Endometrium (tissue), 2 donors: ENCODE measurements around the gene CC2D2A.

Experiments
- FAIRE-seq: peaks from 2 replicates; lab custom pipeline; 2012; peaks lifted over from hg19 to GRCh38; lab: Jason Lieb, UNC
- donor health status: control.
- donor health status: control.

The CC2D2A gene

DNA sequence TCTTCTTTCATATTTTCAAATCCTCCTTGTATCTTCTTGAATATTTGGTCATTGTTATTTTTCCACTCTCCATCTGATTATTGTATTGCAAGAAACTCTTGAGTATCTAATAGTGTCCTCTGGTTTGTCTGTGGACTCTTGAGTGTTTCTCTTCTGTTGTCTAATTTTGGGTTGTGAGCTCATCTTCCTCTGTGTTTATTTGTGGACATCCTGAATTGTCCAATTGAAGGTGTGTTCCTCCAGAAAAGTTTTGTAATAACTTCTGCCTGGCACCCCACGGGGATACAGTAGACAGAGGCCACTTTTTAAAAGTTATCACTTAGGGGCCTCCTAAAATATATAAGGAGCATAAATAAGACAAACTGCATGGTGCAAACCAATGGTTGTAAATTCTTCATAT lies 3.1 kb upstream of the CC2D2A start:
- FAIRE-seq = no peak

DNA sequence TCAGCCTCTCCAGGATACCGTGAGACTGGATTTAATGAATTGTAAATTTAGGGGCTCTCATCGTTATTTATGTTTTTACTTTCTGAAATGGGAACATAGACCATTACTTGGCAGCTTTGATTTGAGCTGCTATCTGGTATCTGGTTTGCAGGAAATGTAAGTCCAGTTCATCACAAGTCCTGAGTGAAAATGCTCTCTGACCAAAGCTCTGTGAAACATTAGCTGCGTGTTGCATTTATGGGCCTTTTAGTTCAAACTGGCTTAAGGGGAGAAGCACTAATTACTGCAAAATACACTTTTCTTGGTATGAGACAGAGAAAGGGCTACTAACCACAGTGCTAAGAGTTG lies 420 bp downstream of the CC2D2A start:
- FAIRE-seq = no peak

DNA sequence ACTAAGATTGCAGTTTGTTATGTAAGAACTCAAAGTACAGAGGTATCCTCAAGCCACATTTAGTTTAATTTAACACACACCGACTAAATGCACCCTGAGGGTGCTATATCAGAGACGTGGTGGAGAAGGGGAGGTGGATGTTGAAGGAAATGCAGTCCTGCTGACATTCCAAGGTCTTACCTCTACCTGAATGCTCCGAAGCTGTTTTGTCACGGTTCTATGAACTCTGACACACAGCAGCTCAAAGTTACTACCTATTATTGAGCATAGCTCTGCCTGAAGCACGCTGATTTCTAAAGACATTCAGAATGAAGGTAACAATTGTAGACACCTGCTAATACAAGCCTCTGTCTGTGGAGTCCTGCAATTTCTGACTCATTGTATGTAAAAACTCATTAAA lies 6.7 kb downstream of the CC2D2A start:
- no peak for FAIRE-seq

DNA sequence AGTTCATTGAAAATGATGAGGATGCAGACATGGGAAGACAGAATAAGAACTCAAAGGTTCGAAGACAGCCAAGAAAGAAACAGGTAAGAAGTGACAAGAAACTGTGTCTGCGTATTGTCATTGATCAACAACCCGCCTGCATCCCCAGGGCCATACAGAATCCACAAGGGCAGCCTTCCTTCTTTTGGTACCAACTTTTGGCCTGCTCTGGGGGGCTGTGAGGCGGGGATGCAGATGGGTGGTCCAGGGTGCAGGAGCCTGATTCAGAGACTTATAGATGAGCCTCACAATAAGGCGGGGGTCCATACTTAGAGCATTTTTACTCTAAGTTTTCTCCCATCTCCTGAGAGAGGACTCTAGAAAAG lies 9.0 kb downstream of the CC2D2A start:
- FAIRE-seq = no peak

DNA sequence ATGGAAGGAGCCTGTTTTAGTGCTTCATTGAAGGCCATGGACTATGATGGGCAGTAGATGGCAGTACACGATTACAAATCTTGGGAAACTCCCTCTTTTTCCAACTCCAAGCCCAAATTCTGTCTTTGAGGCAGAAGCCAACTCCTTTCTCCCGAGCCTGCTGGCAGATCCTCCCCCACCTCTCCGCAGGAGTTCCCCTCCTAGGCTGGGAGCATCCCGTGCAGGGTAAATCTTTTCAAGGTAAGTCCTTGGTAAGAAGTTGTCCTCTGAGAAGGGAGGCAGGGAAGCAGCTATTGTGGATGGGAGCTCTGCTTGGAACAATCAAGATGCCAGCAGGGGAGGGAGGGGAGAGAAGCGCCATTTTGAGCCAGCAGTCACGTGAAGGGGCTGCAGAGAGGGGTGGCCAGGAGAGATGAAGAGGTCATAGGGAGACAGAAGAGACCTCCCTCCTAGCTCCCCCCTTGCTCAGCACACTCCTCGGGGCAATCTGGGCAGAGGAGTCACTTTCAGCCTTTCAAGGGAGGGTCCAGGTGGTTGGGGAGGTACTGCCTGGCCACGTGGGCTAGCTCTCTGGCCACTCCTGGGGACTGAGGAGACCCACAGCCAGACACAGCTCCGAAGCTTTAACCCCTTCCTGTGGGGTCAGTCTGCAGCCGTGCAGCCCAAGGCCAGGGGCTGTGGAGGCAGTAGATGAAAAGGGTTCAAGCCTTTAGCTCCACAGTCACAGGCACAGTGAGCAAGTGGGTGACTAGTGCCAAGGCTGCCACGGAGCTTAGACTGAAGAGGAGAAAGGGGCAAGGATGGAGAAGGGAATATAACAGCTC lies 9.6 kb downstream of the CC2D2A start:
- peak; percentile 84 for FAIRE-seq

DNA sequence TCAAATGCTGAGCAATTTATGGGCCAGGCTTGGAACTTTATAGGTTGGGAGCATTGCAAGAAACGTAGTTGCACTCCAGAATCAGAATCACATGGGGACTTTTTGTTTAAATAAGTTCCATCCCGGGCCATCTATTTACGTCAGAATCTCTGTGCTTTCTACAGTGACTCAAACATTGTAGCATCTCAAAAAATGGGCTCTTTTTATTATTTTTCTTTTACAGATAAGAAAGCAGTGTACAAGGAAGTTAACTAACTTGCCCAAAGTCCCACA lies 10.2 kb downstream of the CC2D2A start:
- no peak for FAIRE-seq

DNA sequence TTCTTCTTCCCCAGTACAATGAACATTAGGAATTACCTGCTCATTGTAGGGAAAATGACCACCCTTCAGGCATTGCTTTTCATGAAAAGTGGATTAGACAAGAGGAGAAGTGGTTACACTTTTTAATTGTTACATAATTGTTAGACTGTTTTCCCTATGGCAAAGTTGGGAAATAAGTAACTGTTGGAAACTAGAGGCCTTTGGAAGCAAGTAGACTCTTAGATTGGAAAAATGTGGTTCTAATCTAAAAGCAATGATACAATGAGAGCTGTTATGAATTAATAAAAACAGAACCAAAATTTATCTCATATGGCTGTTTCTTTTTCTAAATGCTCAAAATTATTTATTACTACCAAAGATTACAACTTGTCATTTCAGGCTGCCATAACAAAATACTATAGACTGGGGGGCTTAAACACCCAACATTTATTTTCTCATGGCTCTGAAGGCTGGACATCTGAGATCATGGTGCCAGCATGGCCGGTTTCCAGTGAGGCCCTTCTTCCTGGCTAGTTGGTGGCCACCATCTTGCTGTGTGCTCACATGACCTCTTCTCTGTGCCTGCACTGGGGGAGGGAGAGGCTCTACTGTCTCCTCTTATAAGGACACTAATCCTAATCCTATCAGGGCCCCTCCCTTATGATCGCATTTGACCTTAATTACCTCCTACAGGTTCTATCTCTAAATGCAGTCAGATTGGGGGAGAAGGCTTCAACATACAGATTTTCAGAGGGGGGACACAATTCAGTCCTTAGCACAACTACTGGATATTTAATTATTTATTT lies 12.5 kb downstream of the CC2D2A start:
- FAIRE-seq = no peak

DNA sequence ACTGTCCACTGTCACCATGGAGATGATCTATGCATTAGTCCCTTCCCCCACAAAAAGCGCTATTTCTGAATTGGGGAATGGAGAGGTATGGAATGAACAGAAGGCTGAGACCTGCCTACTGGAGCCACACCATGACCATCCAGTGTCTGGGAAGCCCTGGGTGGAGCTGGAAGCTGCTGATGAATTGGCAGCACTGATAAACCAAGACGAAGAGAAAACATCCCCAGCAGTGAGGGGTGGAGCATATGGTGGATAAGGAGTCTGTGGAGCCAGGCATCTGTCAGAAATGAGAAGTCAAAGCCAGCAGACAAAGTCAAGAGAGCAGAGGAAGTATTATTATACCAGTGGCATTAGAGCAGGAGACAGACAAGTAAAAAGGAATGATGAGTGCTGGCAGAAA lies 13.2 kb downstream of the CC2D2A start:
- FAIRE-seq = no peak

DNA sequence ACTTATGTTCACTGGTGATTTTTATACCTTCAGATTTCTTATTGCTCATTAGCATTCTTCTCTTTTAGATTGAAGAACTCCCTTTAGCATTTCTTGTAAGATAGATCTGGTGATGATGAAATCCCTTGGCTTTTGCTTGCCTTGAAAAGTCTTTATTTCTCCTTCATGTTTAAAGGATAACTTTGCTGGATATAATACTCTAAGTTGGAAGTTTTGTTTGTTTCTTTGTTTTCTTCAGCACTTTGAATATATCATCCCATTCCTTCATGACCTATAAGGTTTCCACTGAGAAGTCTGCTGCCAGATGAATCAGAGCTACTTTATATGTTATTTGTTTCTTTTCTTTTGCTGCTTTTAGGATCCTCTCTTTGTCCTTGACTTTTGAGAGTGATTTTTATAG lies 18.5 kb downstream of the CC2D2A start:
- FAIRE-seq = peak; percentile 50

DNA sequence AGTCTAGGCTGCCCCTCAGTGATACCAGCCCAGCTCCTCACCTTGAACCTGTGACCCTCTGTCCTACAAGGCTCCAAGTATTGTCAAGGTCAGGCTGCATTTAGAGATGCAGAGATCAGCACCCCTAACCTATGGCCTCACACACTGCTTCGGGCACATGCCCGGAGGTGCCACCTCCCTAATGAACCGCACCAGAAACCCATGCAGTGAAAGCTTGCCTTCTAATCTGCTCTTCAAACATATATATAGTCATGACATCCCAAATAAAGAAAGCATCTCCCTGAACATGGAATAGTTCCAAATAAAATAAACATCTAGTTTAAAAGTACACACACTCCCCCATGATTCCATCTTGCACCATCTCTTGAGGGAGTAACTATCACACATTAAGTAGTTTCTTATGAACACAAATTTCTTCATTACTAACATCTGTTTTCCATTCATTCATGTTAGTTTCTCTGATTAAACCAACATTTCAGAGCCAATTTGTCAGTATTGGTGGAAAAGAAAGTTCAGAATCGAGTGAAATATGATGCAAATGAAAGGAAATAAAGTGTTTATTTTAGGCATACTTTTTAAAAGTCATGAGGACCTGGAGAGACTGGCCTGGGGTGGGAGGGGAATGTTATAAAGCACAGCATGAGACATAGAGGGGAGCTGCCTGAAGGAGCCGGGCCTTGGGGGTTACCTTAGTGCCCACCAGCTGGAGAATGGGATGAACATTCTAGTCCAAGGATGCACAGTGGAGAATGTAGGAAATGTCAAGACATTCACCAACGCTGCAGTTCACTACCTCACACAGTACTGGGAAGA lies 19.2 kb downstream of the CC2D2A start:
- peak; percentile 99 for FAIRE-seq

DNA sequence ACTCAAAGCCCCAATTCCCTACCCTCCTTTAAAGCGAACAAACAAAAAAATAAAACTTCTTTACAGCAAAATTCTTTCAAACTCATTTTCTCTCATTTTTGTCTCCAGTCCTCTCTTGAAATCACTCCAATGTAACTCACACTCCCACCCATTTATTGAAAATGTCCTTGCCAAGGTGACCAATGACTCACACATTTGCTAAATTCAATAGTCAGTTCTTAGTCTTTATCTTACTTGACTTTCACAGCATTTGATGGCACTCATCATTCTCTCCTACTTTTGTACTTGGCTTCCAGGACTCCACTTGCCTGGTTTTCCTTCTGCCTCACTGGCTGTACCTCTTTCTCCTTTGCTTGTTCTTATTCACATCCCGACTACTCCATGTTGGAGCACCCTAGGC lies 19.9 kb downstream of the CC2D2A start:
- FAIRE-seq = no peak

DNA sequence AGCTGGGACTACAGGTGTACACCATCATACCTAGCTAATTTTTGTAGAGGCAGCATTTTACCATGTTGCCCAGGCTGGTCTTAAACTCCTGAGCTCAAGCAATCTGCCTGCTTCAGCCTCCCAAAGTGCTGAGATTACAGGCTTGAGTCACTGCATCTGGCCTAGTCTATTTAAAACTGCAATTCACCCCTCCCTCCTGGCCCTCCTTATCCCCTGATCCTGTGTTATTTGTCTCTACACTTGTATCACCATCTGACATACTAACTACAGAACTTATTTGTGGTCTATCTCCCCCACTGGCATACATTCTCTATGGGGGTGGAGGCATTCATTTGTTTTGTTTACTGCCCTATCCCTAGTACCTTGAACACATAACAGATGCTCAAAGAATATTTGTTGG lies 23.7 kb downstream of the CC2D2A start:
- no peak for FAIRE-seq

DNA sequence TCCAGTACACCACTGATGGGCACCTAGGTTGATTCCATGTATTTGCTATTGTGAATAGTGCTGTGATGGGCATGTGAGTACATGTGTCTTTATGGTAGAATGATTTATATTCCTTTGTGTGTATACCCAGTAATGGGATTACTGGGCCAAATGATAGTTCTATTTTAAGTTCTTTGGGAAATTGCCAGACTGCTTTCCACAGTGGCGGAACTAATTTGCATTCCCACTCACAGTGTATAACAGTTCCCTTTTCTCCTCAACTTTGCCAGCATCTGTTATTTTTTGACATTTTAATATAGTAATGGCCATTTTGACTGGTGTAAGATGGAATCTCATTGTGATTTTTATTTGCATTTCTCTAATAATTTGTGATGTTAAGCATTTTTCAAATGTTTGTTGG lies 25.9 kb downstream of the CC2D2A start:
- FAIRE-seq = no peak

DNA sequence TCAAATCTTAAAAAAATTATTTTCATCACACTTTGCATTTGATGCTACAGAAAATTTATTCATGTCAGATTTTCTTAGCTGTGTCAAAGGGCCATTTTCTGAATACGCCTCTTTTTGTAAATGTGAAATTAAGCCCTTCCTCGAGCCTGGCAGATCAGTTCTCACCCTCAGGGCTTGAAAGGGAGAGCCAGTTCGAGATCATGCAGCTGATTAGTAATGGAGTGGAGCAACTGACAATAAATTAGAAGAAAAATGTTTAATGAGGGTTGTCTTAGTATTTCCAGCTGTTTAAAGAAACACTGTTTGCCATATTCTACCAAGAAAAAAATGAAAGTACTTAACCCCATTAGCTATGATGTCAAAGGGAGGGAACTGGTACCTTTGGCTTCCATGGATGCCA lies 28.7 kb downstream of the CC2D2A start:
- FAIRE-seq = no peak

DNA sequence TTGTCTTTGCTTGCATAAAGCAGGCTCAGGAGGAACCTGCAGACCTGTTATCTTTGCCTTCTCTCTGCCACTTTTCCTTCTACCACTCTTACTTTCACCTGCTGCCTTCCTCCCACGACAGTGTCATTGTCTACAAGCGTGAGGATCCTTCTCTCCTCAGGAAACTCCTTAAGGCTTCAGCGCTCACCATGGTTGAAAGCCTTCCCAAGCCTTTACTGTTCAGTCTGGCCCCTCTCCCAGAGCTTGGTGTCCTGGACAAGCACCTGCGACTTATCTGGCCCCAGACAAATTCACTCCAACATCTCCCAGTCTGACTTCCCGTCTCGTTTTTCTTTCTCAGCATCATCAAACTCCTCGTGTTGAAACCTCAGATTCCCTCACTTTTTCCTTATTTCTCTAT lies 31.0 kb downstream of the CC2D2A start:
- FAIRE-seq = no peak

DNA sequence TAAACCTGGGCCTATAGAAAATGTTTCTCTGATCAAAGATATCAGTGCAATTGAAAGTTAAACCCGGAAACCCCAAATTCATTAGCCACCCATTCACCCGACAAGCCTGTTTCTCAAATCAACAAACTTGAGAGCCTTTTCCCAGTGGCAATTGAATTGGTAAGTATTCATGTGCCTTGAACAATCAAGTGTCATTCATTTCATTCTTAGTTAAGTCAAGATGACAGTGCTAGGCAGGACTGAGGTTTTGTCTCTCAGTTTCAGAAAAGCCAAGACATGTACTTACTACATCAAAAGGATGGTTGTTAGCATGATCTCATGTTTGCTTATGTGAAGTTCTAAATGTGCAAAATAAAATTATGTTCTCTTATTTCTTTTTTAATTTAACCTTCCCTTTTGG lies 32.3 kb downstream of the CC2D2A start:
- peak; percentile 88 for FAIRE-seq

DNA sequence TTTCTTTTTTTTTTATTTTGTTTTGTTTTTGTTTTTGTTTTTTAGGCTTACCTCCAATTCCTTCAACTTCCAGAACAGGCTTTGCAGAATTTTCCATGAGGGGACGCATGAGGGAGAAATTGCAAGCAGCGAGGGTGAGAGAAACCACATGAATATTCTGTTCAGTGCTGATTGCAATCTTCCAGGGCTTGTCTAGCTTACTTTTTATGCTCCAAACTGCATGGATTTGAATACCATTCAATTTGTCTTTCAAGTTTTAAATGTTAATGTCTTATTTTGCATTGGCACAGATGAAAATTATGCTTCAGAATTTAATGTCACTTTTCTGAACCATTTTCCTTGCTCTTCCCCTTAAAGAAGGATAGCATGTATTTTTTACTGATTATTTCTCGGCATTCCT lies 32.7 kb downstream of the CC2D2A start:
- no peak for FAIRE-seq

DNA sequence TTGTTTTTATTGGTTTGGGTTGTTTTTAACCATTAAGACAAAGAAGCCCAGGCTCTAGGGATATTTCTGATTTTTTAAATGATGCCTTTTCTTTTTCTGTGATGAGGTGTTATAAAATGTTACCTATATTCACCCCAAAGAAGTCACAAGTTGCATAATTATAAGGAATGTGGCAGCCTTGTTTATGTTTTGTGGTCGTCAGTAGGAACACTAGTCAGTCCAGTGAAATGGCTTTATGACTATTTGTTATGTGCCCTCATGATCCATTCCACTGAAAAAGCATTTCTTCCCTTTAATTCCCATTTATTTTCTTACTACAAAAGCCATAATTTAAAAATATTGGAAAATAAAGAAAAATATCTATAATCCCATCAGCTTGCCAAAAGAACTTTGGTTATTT lies 34.4 kb downstream of the CC2D2A start:
- FAIRE-seq = no peak

DNA sequence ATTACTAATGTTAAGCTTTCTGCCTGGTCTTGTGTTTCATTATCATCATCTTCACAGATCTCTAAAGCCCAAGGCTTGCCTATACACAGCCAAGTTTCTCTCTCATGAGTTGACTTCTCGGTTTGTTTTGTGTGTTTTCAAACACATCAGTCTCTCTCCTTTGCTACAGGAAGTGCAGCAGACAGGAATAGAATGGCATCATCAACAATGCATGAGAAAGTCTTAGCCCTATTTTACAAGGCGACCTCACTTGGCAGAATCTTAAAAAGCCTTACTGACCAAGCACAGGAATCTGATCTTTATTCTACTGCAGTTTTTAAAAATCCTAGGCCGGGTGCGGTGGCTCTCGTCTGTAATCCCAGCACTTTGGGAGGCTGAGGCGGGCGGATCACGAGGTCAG lies 36.8 kb downstream of the CC2D2A start:
- no peak for FAIRE-seq

DNA sequence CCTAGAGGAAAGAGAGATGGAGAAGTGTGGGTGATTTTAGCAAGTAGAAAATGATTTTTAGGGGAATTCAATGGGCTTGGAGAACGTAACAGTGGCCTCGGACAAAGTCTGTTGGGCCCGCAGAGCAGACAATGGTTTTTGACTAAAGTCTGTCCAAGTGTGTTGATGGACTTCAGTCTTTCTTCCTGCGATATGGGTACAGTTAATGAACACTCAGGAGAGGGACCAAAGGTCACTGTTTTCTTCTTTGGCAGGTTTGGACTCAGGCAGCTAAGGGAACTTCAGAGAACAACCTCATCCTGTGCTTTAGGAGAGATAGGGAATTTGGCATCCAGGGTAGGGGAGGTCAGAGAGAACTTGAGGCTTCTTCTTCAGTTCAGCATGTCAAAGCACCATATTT lies 38.0 kb downstream of the CC2D2A start:
- FAIRE-seq = no peak

DNA sequence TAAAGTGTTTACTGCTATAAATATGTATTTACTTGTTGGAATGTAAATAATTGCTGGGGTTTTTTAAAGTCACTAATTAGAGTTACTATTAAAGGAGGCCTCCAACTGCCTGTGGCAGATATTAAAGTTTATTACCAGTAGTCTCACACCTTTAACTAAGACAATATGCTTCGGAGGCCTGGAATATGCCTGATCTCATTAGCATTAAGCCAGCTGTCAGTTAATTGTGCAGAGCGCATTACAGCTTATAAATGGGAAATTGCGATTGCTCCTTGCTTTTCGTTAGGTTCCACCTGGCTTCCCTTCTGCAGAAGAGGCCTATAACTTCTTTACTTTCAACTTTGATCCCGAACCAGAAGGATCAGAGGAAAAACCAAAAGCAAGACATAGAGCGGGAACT lies 41.3 kb downstream of the CC2D2A start:
- FAIRE-seq = no peak

DNA sequence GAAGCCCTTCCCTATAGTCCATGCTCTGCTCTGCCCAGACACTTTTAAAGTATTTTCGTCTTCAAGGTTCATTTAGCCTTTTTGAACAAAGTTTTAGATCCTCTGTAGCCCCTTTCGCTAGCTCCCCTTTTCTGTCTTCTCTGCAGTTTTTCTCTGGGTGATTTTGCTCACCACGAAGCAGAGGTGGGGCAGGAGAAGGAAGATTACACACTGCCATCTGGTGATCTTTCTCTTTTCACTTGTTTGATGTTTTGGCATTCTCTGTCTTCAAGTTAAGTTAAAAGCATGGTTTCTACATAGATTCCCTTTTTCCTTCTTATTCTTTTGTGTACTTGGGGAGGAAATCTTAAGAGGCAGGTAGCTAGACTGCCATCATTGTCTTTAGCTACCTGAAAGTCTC lies 43.9 kb downstream of the CC2D2A start:
- FAIRE-seq = no peak

DNA sequence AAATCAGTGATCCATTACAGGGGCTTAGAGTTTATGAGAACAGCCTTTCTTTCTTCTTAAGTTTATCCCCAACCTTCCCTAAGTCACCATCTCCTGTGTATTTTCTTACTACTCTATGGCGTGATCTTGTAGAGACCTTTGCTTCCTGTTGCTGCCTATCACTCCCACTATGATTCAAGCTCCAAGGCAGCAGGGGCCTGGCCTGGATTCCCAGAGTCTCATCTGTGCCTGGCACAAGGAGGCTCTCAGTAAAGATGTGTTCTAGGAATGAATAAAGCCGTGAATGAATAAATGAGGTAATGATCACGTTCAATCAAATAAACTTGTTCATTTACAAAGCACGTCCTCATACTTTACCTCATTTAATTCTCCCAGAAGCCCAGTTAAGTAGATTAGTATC lies 45.4 kb downstream of the CC2D2A start:
- no peak for FAIRE-seq
